ENCODE results near the gene OR6S1.

GRCh38 chr14:20631880-20632389 lies 9.6 kb downstream of the OR6S1 start:
- no peak for TF ChIP-seq CTCF (IDR thresholded peaks at IDR 0.05)
- no peak for TF ChIP-seq ZFX (IDR thresholded peaks at IDR 0.05; ENCODE audit: borderline replicate concordance)

Measured in 22Rv1 (cell line).